GM19438 (cell line): Measurements from ENCODE around the gene SEC23IP.
A peak's percentile ranks its signal among the peaks of the same experiment; 100 is the strongest.
"Not testable (repeated sequence)": the region's sequence is repeated elsewhere in the genome, so short reads cannot be mapped to it uniquely, and the experiment has no call there.

Source experiments
- ATAC-seq: cut with Tn5 transposase; IDR thresholded peaks from one replicate; pipeline ENCODE4 v1.9.1; 2021; ENCODE audit warnings: low read depth; ENCODE audit not compliant: unreplicated experiment

The SEC23IP gene

GRCh38 chr10:119892188-119893065 is at the start of gene SEC23IP:
SEC23IP (plus strand) TSS chr10:119892730; CDS start chr10:119892783, 53 bp downstream.
- ATAC-seq = peak; percentile 98

GRCh38 chr10:119845656-119846055 is 46.9 kb upstream of the SEC23IP start:
- no peak for ATAC-seq

GRCh38 chr10:119849031-119849789 is 43.3 kb upstream of the SEC23IP start:
- no peak for ATAC-seq

GRCh38 chr10:119849944-119850343 is 42.6 kb upstream of the SEC23IP start:
- no peak for ATAC-seq

GRCh38 chr10:119852277-119852676 is 40.3 kb upstream of the SEC23IP start:
- ATAC-seq = no peak

- ATAC-seq = no peak
Measured at GRCh38 chr10:119852822-119853221, 39.7 kb upstream of the SEC23IP start.

- ATAC-seq = no peak
Measured at GRCh38 chr10:119853574-119853973, 39.0 kb upstream of the SEC23IP start.

- no peak for ATAC-seq
Measured at GRCh38 chr10:119858063-119858462, 34.5 kb upstream of the SEC23IP start.

- no peak for ATAC-seq
Measured at GRCh38 chr10:119859420-119860258, 32.9 kb upstream of the SEC23IP start.

- ATAC-seq = peak; percentile 54
Measured at GRCh38 chr10:119860866-119861607, 31.5 kb upstream of the SEC23IP start.

GRCh38 chr10:119862524-119862923 is 30.0 kb upstream of the SEC23IP start:
- ATAC-seq = no peak

GRCh38 chr10:119863951-119864565 is 28.5 kb upstream of the SEC23IP start:
- no peak for ATAC-seq

GRCh38 chr10:119865699-119866240 is 26.8 kb upstream of the SEC23IP start:
- no peak for ATAC-seq

- ATAC-seq = no peak
Measured at GRCh38 chr10:119867317-119867716, 25.2 kb upstream of the SEC23IP start.

- ATAC-seq = not testable (repeated sequence)
Measured at GRCh38 chr10:119869398-119869797, 23.1 kb upstream of the SEC23IP start.

- ATAC-seq = peak; percentile 36
Measured at GRCh38 chr10:119871881-119872609, 20.5 kb upstream of the SEC23IP start.

- no peak for ATAC-seq
Measured at GRCh38 chr10:119872610-119872859, 20.0 kb upstream of the SEC23IP start, which contains the start of gene MCMBP. MCMBP (minus strand) TSS chr10:119872843; CDS start chr10:119872584, 259 bp downstream.

GRCh38 chr10:119872860-119873681 is 19.5 kb upstream of the SEC23IP start:
- peak; percentile 80 for ATAC-seq
